HEK293 (cell line): Measurements from ENCODE around the gene KIF3B.
"Not testable (repeated sequence)": the region's sequence is repeated elsewhere in the genome, so short reads cannot be mapped to it uniquely, and the experiment has no call there.

Experiments used
- CTCF ChIA-PET: fragments of 350-600 bp; formaldehyde crosslinking; extraction: SDS; loops from one replicate; lab custom pipeline; 2021; ENCODE audit warnings: antibody characterized with exemption; lab: Yijun Ruan, JAX
- POLR2A ChIA-PET: fragments of 300-600 bp; formaldehyde crosslinking; extraction: SDS; loops from one replicate; lab custom pipeline; 2020; ENCODE audit warnings: antibody characterized with exemption, inconsistent platforms; lab: Yijun Ruan, JAX
- H3K27ac ChIP-seq: fragments of 200-500 bp; sonication (Bioruptor generic); 2 replicates; pipeline ENCODE4 v1.5.1; 2014; ENCODE audit warnings: low read depth, low read length, control low read depth, inconsistent platforms; ENCODE audit errors: extremely low read depth
- H3K36me3 ChIP-seq, 2 experiments: fragments of 200-500 bp in 1 of 2; sonication (Bioruptor generic) in 1 of 2; 1 replicate in 1 of 2; 2 replicates in 1 of 2; pipeline ENCODE4 v1.5.1; 2014 to 2017; ENCODE audit warnings: inconsistent platforms in 2 of 2, low read length in 2 of 2; ENCODE audit not compliant: control insufficient read depth in 2 of 2, insufficient read depth in 1 of 2
- H3K4me1 ChIP-seq: fragments of 200-500 bp; sonication (Bioruptor generic); 2 replicates; pipeline ENCODE4 v1.5.1; 2014; ENCODE audit warnings: mild to moderate bottlenecking, low read length, inconsistent platforms; ENCODE audit not compliant: control insufficient read depth, insufficient read depth
- H3K4me3 ChIP-seq: 2 replicates; pipeline ENCODE4 v1.5.1; 2011; ENCODE audit warnings: low read depth, mild to moderate bottlenecking, control low read depth, low read length, moderate library complexity
- H3K9me3 ChIP-seq: fragments of 200-500 bp; sonication (Bioruptor generic); 2 replicates; pipeline ENCODE4 v1.5.1; 2014; ENCODE audit warnings: low read depth, low read length, inconsistent platforms; ENCODE audit not compliant: control insufficient read depth, insufficient read depth
- ZNF121 ChIP-seq: fragments of 450-650 bp; formaldehyde crosslinking; IDR thresholded peaks from 2 replicates; pipeline ENCODE4 v1.5.1; 2016; ENCODE audit warnings: missing biosample characterization, missing genetic modification characterization
- ZNF133 ChIP-seq: fragments of 450-650 bp; formaldehyde crosslinking; IDR thresholded peaks from 2 replicates; pipeline ENCODE4 v1.5.1; 2016; ENCODE audit warnings: missing biosample characterization, missing genetic modification characterization
- ZNF248 ChIP-seq: fragments of 450-650 bp; formaldehyde crosslinking; IDR thresholded peaks from 2 replicates; pipeline ENCODE4 v1.5.1; 2017; ENCODE audit warnings: missing biosample characterization, missing genetic modification characterization
- ZNF362 ChIP-seq: fragments of 450-650 bp; formaldehyde crosslinking; IDR thresholded peaks from 2 replicates; pipeline ENCODE4 v1.5.1; 2016; ENCODE audit warnings: missing biosample characterization, missing genetic modification characterization
- ZNF37A ChIP-seq: fragments of 450-650 bp; IDR thresholded peaks from 2 replicates; pipeline ENCODE4 v1.5.1; 2018; ENCODE audit warnings: missing biosample characterization, missing genetic modification characterization
- ZNF660 ChIP-seq: fragments of 450-650 bp; IDR thresholded peaks from 2 replicates; pipeline ENCODE4 v1.5.1; 2018; ENCODE audit warnings: missing biosample characterization, mild to moderate bottlenecking, missing genetic modification characterization

Gene KIF3B

GRCh38 chr20:32380745-32381144 is 103.3 kb downstream of the KIF3B start (continued):
- TF ChIP-seq ZNF660 (tag by site-specific recombination) = no peak
- no peak for TF ChIP-seq ZNF362
- no peak for TF ChIP-seq ZNF248 (tag by site-specific recombination)

GRCh38 chr20:32382102-32382950 is 104.9 kb downstream of the KIF3B start:
- H3K36me3 ChIP-seq = peaks cover 0 to 7% of the 10 kb centered on the region in 2 experiments; a peak in 2 of 3 replicates
- ChIA-PET POLR2A (no interaction called here), CTCF (interaction anchor here (0.6 kb wide), 3 partner anchors 26 to 85 kb away, joined by 3 to 4 read pairs (median 3); no protein-coding TSS in a partner anchor)
- no peaks in the 10 kb centered on the region for H3K9me3 ChIP-seq
- H3K27ac ChIP-seq = no peak overlapping the region
- H3K4me1 ChIP-seq = no peaks in the 10 kb centered on the region; the same call in 1 of the 2 replicates
- TF ChIP-seq ZNF37A (tag by site-specific recombination) = no peak
- TF ChIP-seq ZNF121 (tag by site-specific recombination) = peak; percentile 72; the same call in 1 of the 2 replicates
- no peak overlapping the region for H3K4me3 ChIP-seq

GRCh38 chr20:32383441-32383840 is 106.0 kb downstream of the KIF3B start:
- H3K4me3 ChIP-seq, H3K36me3 ChIP-seq, CTCF ChIA-PET, H3K9me3 ChIP-seq, H3K27ac ChIP-seq, H3K4me1 ChIP-seq, POLR2A ChIA-PET: not testable (repeated sequence)
- TF ChIP-seq ZNF133 (tag by site-specific recombination) = peak; percentile 23; the same call in 1 of the 2 replicates
